Astrocyte of the spinal cord (primary cell): Measurements from ENCODE around the gene PPP1R1C.

Experiments used
- DNase-seq: peaks from one replicate; pipeline ENCODE4 v3.0.0; 2011; ENCODE audit warnings: low read depth, low spot score
- H3K4me3 ChIP-seq: 2 replicates; pipeline ENCODE4 v1.5.1; 2011; ENCODE audit warnings: low read depth, mild to moderate bottlenecking, low read length, moderate library complexity
- CTCF ChIP-seq: IDR thresholded peaks from 2 replicates; pipeline ENCODE4 v1.5.1; 2012; ENCODE audit warnings: low read depth, mild to moderate bottlenecking, low read length, inconsistent platforms
- in situ Hi-C: cut with HindIII; loops from 2 replicates; pipeline ENCODE4 v1.10.0; 2017; ENCODE audit warnings: low sequenced_read_pairs

Gene PPP1R1C

GRCh38 chr2:182078988-182079602, 93.4 kb downstream of the PPP1R1C start:
- no peak for DNase-seq
- H3K4me3 ChIP-seq, result no peak overlapping the region
- TF ChIP-seq CTCF, result no peak
- in situ Hi-C loops, result no loop called here

- no peak overlapping the region for H3K4me3 ChIP-seq
- DNase-seq, result no peak
- TF ChIP-seq CTCF, result no peak
- in situ Hi-C loops, result no loop called here
These were observed 94.8 kb downstream of the PPP1R1C start for GRCh38 chr2:182080493-182080892.

- H3K4me3 ChIP-seq, result no peak overlapping the region
- no peak for DNase-seq
- no peak for TF ChIP-seq CTCF
- in situ Hi-C loops, result no loop called here
These were observed 96.1 kb downstream of the PPP1R1C start for GRCh38 chr2:182081602-182082260.

GRCh38 chr2:182088681-182089320, 103.1 kb downstream of the PPP1R1C start:
- TF ChIP-seq CTCF, result no peak
- in situ Hi-C loops, result no loop called here
- H3K4me3 ChIP-seq, result no peak overlapping the region
- no peak for DNase-seq

GRCh38 chr2:182090486-182090885, 104.8 kb downstream of the PPP1R1C start:
- no peak overlapping the region for H3K4me3 ChIP-seq
- in situ Hi-C loops, result no loop called here
- no peak for TF ChIP-seq CTCF
- DNase-seq, result no peak

- in situ Hi-C loops, result no loop called here
- DNase-seq, result no peak
- TF ChIP-seq CTCF, result no peak
These were observed 112.0 kb downstream of the PPP1R1C start for GRCh38 chr2:182097571-182098164.

More at GRCh38 chr2:182097571-182098164, 112.0 kb downstream of the PPP1R1C start:
- H3K4me3 ChIP-seq, result no peak overlapping the region
